H9 (cell line): Measurements from ENCODE around the gene STC2. TPM values are rescaled to one million over a fixed set of nuclear protein-coding genes. Genes with fewer than 3 reads are reported as not detected.

Experiments used
- DNase-seq: peaks from one replicate; pipeline ENCODE4 v3.0.0-alpha.2; 2017
- H2AFZ ChIP-seq: one replicate; pipeline ENCODE4 v1.6.1; 2013; ENCODE audit warnings: mild to moderate bottlenecking, low read length, control low read depth, moderate library complexity
- H2AK5ac ChIP-seq: 2 replicates; pipeline ENCODE4 v1.6.1; 2013; ENCODE audit warnings: low read length, control low read depth, mixed read lengths; ENCODE audit not compliant: insufficient read length
- H2BK120ac ChIP-seq: one replicate; pipeline ENCODE4 v1.6.1; 2013; ENCODE audit warnings: low read depth, mild to moderate bottlenecking, low read length, control low read depth, inconsistent platforms; ENCODE audit not compliant: poor library complexity, severe bottlenecking
- H2BK12ac ChIP-seq: 2 replicates; pipeline ENCODE4 v1.6.1; 2013; ENCODE audit warnings: low read length, control low read depth, mixed read lengths, low read depth; ENCODE audit not compliant: insufficient read length
- H2BK15ac ChIP-seq: 2 replicates; pipeline ENCODE4 v1.6.1; 2013; ENCODE audit warnings: low read depth, low read length, control low read depth
- H2BK20ac ChIP-seq: one replicate; pipeline ENCODE4 v1.6.1; 2013; ENCODE audit warnings: low read depth, mild to moderate bottlenecking, low read length, control low read depth, inconsistent platforms; ENCODE audit not compliant: poor library complexity, severe bottlenecking
- H2BK5ac ChIP-seq: 2 replicates; pipeline ENCODE4 v1.6.1; 2013; ENCODE audit warnings: low read length, control low read depth, mixed read lengths; ENCODE audit not compliant: insufficient read length
- H3K14ac ChIP-seq: 2 replicates; pipeline ENCODE4 v1.6.1; 2013; ENCODE audit warnings: low read length, control low read depth; ENCODE audit not compliant: insufficient read depth
- H3K18ac ChIP-seq: 2 replicates; pipeline ENCODE4 v1.6.1; 2013; ENCODE audit warnings: low read depth, mild to moderate bottlenecking, mixed read lengths, low read length, control low read depth; ENCODE audit not compliant: insufficient read length
- H3K23ac ChIP-seq: 2 replicates; pipeline ENCODE4 v1.6.1; 2013; ENCODE audit warnings: low read length, control low read depth, mixed read lengths, low read depth; ENCODE audit not compliant: insufficient read length
- H3K23me2 ChIP-seq: 2 replicates; pipeline ENCODE4 v1.6.1; 2013; ENCODE audit warnings: low read depth, mild to moderate bottlenecking, mixed read lengths, low read length, control low read depth; ENCODE audit not compliant: insufficient read length, poor library complexity, severe bottlenecking
- H3K27ac ChIP-seq: 2 replicates; pipeline ENCODE4 v1.5.1; 2013; ENCODE audit warnings: low read length, control low read depth, mixed read lengths, low read depth; ENCODE audit not compliant: insufficient read length
- H3K27me3 ChIP-seq: 2 replicates; pipeline ENCODE4 v1.6.1; 2013; ENCODE audit warnings: low read length, control low read depth, inconsistent platforms; ENCODE audit not compliant: insufficient read depth
- H3K4ac ChIP-seq: 2 replicates; pipeline ENCODE4 v1.6.1; 2013; ENCODE audit warnings: low read depth, mild to moderate bottlenecking, control low read depth, inconsistent platforms, low read length, moderate library complexity
- H3K4me1 ChIP-seq: 2 replicates; pipeline ENCODE4 v1.6.1; 2013; ENCODE audit warnings: low read length, control low read depth, inconsistent platforms; ENCODE audit not compliant: insufficient read depth
- H3K4me2 ChIP-seq: 2 replicates; pipeline ENCODE4 v1.6.1; 2013; ENCODE audit warnings: low read length, control low read depth, mixed read lengths; ENCODE audit not compliant: insufficient read length, insufficient read depth
- H3K56ac ChIP-seq: 2 replicates; pipeline ENCODE4 v1.6.1; 2013; ENCODE audit warnings: low read depth, mild to moderate bottlenecking, mixed read lengths, low read length, control low read depth; ENCODE audit not compliant: insufficient read length
- H3K79me1 ChIP-seq: 2 replicates; pipeline ENCODE4 v1.6.1; 2013; ENCODE audit warnings: low read depth, mild to moderate bottlenecking, moderate library complexity, low read length, control low read depth, inconsistent platforms; ENCODE audit not compliant: insufficient read depth, poor library complexity, severe bottlenecking
- H3K79me2 ChIP-seq: 2 replicates; pipeline ENCODE4 v1.6.1; 2013; ENCODE audit warnings: low read length, control low read depth, inconsistent platforms; ENCODE audit not compliant: insufficient read depth
- H3K9ac ChIP-seq: 2 replicates; pipeline ENCODE4 v1.6.1; 2013; ENCODE audit warnings: low read length, control low read depth, mixed read lengths; ENCODE audit not compliant: insufficient read length; ENCODE audit errors: extremely low read depth
- H3K9me3 ChIP-seq: one replicate; pipeline ENCODE4 v1.6.1; 2013; ENCODE audit warnings: low read depth, low read length, inconsistent platforms; ENCODE audit not compliant: control insufficient read depth
- H3T11ph ChIP-seq: one replicate; pipeline ENCODE4 v1.6.1; 2013; ENCODE audit warnings: mild to moderate bottlenecking, low read length, control low read depth, inconsistent platforms
- H4K20me1 ChIP-seq: one replicate; pipeline ENCODE4 v1.6.1; 2013; ENCODE audit not compliant: control insufficient read depth, insufficient read length, insufficient read depth
- H4K5ac ChIP-seq: 2 replicates; pipeline ENCODE4 v1.6.1; 2013; ENCODE audit warnings: low read depth, mild to moderate bottlenecking, mixed read lengths, low read length, control low read depth; ENCODE audit not compliant: insufficient read length
- H4K8ac ChIP-seq: replicated peaks from 2 replicates; pipeline ENCODE4 v1.6.1; 2013; ENCODE audit warnings: low read length, control low read depth, mixed read lengths, low read depth; ENCODE audit not compliant: insufficient read length
- H4K91ac ChIP-seq: 2 replicates; pipeline ENCODE4 v1.6.1; 2013; ENCODE audit warnings: low read depth, mild to moderate bottlenecking, moderate library complexity, mixed read lengths, low read length, control low read depth; ENCODE audit not compliant: insufficient read length
- H3K27ac Mint-ChIP-seq, 3 experiments: 2 replicates in 2 of 3; 3 replicates in 1 of 3; pipeline ENCODE4 v1.8.0; 2020 to 2021; ENCODE audit warnings: mixed read lengths in 3 of 3, mild to moderate bottlenecking in 1 of 3, moderate library complexity in 1 of 3
- H3K27me3 Mint-ChIP-seq: 2 replicates; pipeline ENCODE4 v1.8.0; 2021; ENCODE audit warnings: low read depth, mild to moderate bottlenecking, moderate library complexity, mixed read lengths
- H3K36me3 Mint-ChIP-seq, 3 experiments: 2 replicates in 2 of 3; 3 replicates in 1 of 3; pipeline ENCODE4 v1.8.0; 2020 to 2021; ENCODE audit warnings: low read depth in 3 of 3, mixed read lengths in 3 of 3; ENCODE audit not compliant: insufficient read depth in 1 of 3
- H3K4me1 Mint-ChIP-seq, 2 experiments: 2 replicates each; pipeline ENCODE4 v1.8.0; 2020; ENCODE audit warnings: mixed read lengths in 2 of 2
- H3K4me3 Mint-ChIP-seq, 2 experiments: 2 replicates in 1 of 2; 3 replicates in 1 of 2; pipeline ENCODE4 v1.8.0; 2020 to 2021; ENCODE audit warnings: mild to moderate bottlenecking in 2 of 2, mixed read lengths in 2 of 2, moderate library complexity in 1 of 2
- H3K9me3 Mint-ChIP-seq, 2 experiments: 2 replicates in 1 of 2; 3 replicates in 1 of 2; pipeline ENCODE4 v1.8.0; 2020; ENCODE audit warnings: mild to moderate bottlenecking in 2 of 2, mixed read lengths in 2 of 2, moderate library complexity in 1 of 2
- CTCF ChIP-seq: fragments of 200-600 bp; sonication (generic); conservative IDR thresholded peaks from 3 replicates; pipeline ENCODE4 v1.8.0; 2021; ENCODE audit warnings: antibody characterized with exemption, mild to moderate bottlenecking
- WGBS: extraction: QIAGEN DNeasy Blood & Tissue Kit; methylation state at CpG from one replicate; pipeline ENCODE4 v1.1.7; 2013; ENCODE audit warnings: missing lambda C conversion rate, low lambda C conversion rate, mixed read lengths; ENCODE audit not compliant: insufficient read length; ENCODE audit errors: extremely low coverage; 5-methylcytosine and 5-hydroxymethylcytosine counted together
- total RNA-seq: library from RNA; stranded (reverse); gene quantifications from 2 replicates; pipeline ENCODE4 v1.2.1, GENCODE V29; 2021

STC2 gene
- total RNA-seq, 1 experiment from 2014 or later = 77.7 TPM

DNA sequence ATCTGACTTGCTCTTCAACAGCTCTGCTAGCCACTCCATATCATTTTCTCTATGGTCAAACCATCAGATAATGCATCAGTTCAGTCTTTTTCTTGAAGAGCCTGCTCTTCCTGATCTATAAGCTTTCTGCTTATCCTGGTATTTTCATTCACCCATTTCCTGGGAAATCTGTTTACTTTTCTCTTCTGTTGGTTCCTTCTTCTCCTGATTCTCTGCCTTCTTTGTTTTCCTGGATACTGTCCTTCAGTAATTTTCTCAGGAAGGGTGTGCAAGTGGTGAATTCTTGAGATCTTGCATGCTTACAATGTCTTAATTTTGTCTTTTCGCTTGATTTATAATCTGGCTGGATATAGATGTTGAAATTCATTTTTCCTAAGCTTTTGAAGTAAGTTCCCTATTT, 53.4 kb downstream of the STC2 start:
- H4K5ac ChIP-seq = no peak overlapping the region
- no peaks in the 10 kb centered on the region for H3K79me2 ChIP-seq
- no peak overlapping the region for H4K91ac ChIP-seq
- H3K14ac ChIP-seq = no peak overlapping the region
- H2AK5ac ChIP-seq = no peak overlapping the region
- no peak overlapping the region for H2BK12ac ChIP-seq
- no peaks in the 10 kb centered on the region for H4K20me1 ChIP-seq
- no peak overlapping the region for H2BK20ac ChIP-seq
- H2BK5ac ChIP-seq = no peak overlapping the region
- H3K79me1 ChIP-seq = no peaks in the 10 kb centered on the region
- H3K27ac ChIP-seq = no peak overlapping the region
- peaks cover 48% of the 10 kb centered on the region for H3K27me3 Mint-ChIP-seq
- no peaks in the 10 kb centered on the region for H3K4me1 Mint-ChIP-seq
- no peak overlapping the region for H3K23ac ChIP-seq
- no peaks in the 10 kb centered on the region for H3K36me3 Mint-ChIP-seq
- no peak overlapping the region for H2AFZ ChIP-seq
- H3K9ac ChIP-seq = no peak overlapping the region
- H2BK120ac ChIP-seq = no peak overlapping the region
- no peaks in the 10 kb centered on the region for H3K27me3 ChIP-seq
- no peak overlapping the region for H2BK15ac ChIP-seq
- WGBS = no CpG with 5 or more reads among the region's 1 CpG
- H3K23me2 ChIP-seq = no peaks in the 10 kb centered on the region
- no peak overlapping the region for H3T11ph ChIP-seq
- H3K56ac ChIP-seq = no peak overlapping the region
- no peak overlapping the region for H3K4ac ChIP-seq
- H3K9me3 Mint-ChIP-seq = peaks cover 0 to 4% of the 10 kb centered on the region in 2 experiments; a peak in 2 of 5 replicates
- no peak overlapping the region for H3K4me2 ChIP-seq
- no peaks in the 10 kb centered on the region for H3K9me3 ChIP-seq
- H3K4me3 Mint-ChIP-seq = no peak overlapping the region
- no peak for DNase-seq
- H3K18ac ChIP-seq = no peak overlapping the region
- H4K8ac ChIP-seq = no peak overlapping the region
- no peak overlapping the region for H3K27ac Mint-ChIP-seq
- TF ChIP-seq CTCF = no peak
- no peaks in the 10 kb centered on the region for H3K4me1 ChIP-seq
